GM18517 (cell line): ENCODE data around the gene STPG2.
A peak's percentile ranks its signal among the peaks of the same experiment; 100 is the strongest.
"Not testable (repeated sequence)": the region's sequence is repeated elsewhere in the genome, so short reads cannot be mapped to it uniquely, and the experiment has no call there.

ENCODE experiments used
- ATAC-seq: cut with Tn5 transposase; IDR thresholded peaks from one replicate; pipeline ENCODE4 v1.9.1; 2021; ENCODE audit warnings: mild to moderate bottlenecking, moderate library complexity; ENCODE audit not compliant: unreplicated experiment

The STPG2 gene

GRCh38 chr4:97656044-97656720 is 487.1 kb downstream of the STPG2 start:
- no peak for ATAC-seq

- ATAC-seq, result no peak
Observed at GRCh38 chr4:97653701-97654100, 489.6 kb downstream of the STPG2 start.

GRCh38 chr4:97646997-97647396 is 496.3 kb downstream of the STPG2 start:
- no peak for ATAC-seq

- ATAC-seq, result no peak
Observed at GRCh38 chr4:97645071-97645821, 498.0 kb downstream of the STPG2 start.

GRCh38 chr4:97643179-97643578 is 500.1 kb downstream of the STPG2 start:
- ATAC-seq, result no peak

- no peak for ATAC-seq
Observed at GRCh38 chr4:97639961-97640360, 503.3 kb downstream of the STPG2 start.

GRCh38 chr4:97633831-97634230 is 509.4 kb downstream of the STPG2 start:
- not testable (repeated sequence) for ATAC-seq

- no peak for ATAC-seq
Observed at GRCh38 chr4:97627750-97628149, 515.5 kb downstream of the STPG2 start.

GRCh38 chr4:97624204-97624603 is 519.1 kb downstream of the STPG2 start:
- ATAC-seq, result no peak

GRCh38 chr4:97605932-97606331 is 537.3 kb downstream of the STPG2 start:
- ATAC-seq, result no peak

- ATAC-seq, result no peak
Observed at GRCh38 chr4:97593248-97593647, 550.0 kb downstream of the STPG2 start.

GRCh38 chr4:97590266-97590665 is 553.0 kb downstream of the STPG2 start:
- ATAC-seq, result no peak

- ATAC-seq, result no peak
Observed at GRCh38 chr4:97589481-97590196, 553.6 kb downstream of the STPG2 start.

GRCh38 chr4:97587912-97588311 is 555.4 kb downstream of the STPG2 start:
- ATAC-seq, result no peak

- ATAC-seq, result no peak
Observed at GRCh38 chr4:97585274-97585673, 558.0 kb downstream of the STPG2 start.

- no peak for ATAC-seq
Observed at GRCh38 chr4:97582890-97583289, 560.4 kb downstream of the STPG2 start.

- ATAC-seq, result no peak
Observed at GRCh38 chr4:97577004-97577403, 566.3 kb downstream of the STPG2 start.

- ATAC-seq, result no peak
Observed at GRCh38 chr4:97560009-97560408, 583.3 kb downstream of the STPG2 start.

GRCh38 chr4:97558204-97558778 is 585.0 kb downstream of the STPG2 start:
- ATAC-seq, result no peak

GRCh38 chr4:97550637-97551036 is 592.6 kb downstream of the STPG2 start:
- ATAC-seq, result not testable (repeated sequence)

- ATAC-seq, result peak; percentile 67
Observed at GRCh38 chr4:97548943-97549583, 594.2 kb downstream of the STPG2 start.
